ENCODE measurements around the gene MED23. TPM values are rescaled to one million over a fixed set of nuclear protein-coding genes. Genes with fewer than 3 reads are reported as not detected.

MED23 gene
- total RNA-seq, 1 donor from 2014 or later, result 26.3 TPM

- Histone ChIP-seq H3K27me3 (no peaks in the 10 kb centered on the region), H3K27ac (no peak overlapping the region), H3K4me1 (peaks cover 10% of the 10 kb centered on the region), H3K4me3 (no peak overlapping the region), H3K36me3 (no peaks in the 10 kb centered on the region), H3K9me3 (no peaks in the 10 kb centered on the region)
- no peak for DNase-seq (ENCODE audit: extremely low spot score in 2 of 2)
- intact Hi-C loops (cut with DNase I), result no loop called here
- no peak for TF ChIP-seq POLR2AphosphoS5 (IDR thresholded peaks at IDR 0.05; ENCODE audit: insufficient read depth in 1 of 2, low read depth in 1 of 2)
- TF ChIP-seq POLR2A (IDR thresholded peaks at IDR 0.05), result no peak
- TF ChIP-seq, protein P1, sequence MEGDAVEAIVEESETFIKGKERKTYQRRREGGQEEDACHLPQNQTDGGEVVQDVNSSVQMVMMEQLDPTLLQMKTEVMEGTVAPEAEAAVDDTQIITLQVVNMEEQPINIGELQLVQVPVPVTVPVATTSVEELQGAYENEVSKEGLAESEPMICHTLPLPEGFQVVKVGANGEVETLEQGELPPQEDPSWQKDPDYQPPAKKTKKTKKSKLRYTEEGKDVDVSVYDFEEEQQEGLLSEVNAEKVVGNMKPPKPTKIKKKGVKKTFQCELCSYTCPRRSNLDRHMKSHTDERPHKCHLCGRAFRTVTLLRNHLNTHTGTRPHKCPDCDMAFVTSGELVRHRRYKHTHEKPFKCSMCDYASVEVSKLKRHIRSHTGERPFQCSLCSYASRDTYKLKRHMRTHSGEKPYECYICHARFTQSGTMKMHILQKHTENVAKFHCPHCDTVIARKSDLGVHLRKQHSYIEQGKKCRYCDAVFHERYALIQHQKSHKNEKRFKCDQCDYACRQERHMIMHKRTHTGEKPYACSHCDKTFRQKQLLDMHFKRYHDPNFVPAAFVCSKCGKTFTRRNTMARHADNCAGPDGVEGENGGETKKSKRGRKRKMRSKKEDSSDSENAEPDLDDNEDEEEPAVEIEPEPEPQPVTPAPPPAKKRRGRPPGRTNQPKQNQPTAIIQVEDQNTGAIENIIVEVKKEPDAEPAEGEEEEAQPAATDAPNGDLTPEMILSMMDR (IDR thresholded peaks at IDR 0.05), result no peak
Measured at GRCh38 chr6:131574133-131574532, 53.9 kb downstream of the MED23 start.

DNA sequence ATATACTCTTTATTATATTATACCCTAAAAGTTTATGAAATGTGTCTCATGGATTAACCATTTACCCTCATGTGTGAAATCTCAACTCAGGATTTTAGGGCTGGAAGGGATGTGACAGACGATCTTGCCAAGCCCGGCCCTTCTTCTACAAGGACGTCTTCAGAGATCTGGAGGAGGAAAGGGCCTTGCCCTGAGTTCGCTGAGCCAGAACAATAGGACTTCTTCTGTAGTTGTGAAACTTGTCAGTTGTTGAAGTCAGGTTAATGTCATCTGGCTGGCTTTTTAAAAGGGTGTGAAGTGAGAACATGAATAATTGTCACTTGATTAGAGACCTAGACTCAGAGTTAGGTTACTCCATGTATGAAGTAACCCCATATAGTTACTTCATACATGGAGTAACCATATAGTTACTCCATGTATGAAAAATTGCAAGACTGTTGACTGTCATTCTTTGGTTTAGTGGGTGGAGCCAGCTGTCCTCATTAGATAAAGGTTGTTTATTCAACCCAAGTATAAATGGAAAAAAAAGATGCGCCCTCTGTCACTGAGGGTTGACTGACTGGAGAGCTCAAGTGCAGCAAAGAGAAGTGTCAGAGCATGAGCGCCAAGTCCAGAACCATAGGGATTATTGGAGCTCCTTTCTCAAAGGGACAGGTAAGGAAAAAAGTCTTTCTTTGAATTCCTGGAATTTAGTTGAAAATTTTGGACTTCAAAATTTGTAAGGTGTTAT is 55.2 kb downstream of the MED23 start, which contains the start of gene ARG1:
ARG1 (plus strand) TSS at position 541 of the 730 bp plus-strand sequence; CDS start at position 598, 57 bp downstream.
- peaks cover 10% of the 10 kb centered on the region for H3K4me1 ChIP-seq
- no peaks in the 10 kb centered on the region for H3K27me3 ChIP-seq
- TF ChIP-seq POLR2AphosphoS5 (IDR thresholded peaks at IDR 0.05; ENCODE audit: insufficient read depth in 1 of 2, low read depth in 1 of 2) (no peak), POLR2A (IDR thresholded peaks at IDR 0.05) (no peak)
- TF ChIP-seq, protein P1 (IDR thresholded peaks at IDR 0.05), result no peak
- no peak within 1 kb of the TSS for H3K27ac ChIP-seq
- H3K4me3 ChIP-seq, result no peak within 1 kb of the TSS
- no peaks in the 10 kb centered on the region for H3K36me3 ChIP-seq
- H3K9me3 ChIP-seq, result no peaks in the 10 kb centered on the region
- no peak for DNase-seq (ENCODE audit: extremely low spot score in 2 of 2)
- intact Hi-C loops (cut with DNase I), result no loop called here

DNA sequence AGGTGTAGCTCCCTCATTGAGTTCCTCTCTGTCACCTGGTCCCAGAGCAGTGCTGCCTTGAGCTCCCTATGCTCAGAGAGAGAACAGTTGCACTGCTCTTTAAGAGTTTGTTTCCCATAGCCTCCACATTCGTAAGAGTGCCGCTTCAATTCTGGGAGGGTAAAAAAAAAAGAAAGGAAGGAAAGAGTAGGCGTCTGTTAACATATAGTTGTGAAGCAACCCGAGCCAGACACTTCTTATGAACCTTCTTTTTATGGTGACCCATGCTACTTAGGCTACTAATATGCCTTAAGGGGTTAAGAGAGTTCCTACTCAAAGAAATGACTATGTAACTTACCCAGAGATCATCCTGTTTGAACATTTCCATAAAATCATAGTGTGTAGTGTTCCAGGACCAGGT is 59.3 kb downstream of the MED23 start:
- H3K27me3 ChIP-seq, result no peaks in the 10 kb centered on the region
- H3K4me3 ChIP-seq, result no peak overlapping the region
- H3K36me3 ChIP-seq, result no peaks in the 10 kb centered on the region
- intact Hi-C loops (cut with DNase I), result no loop called here
- DNase-seq (ENCODE audit: extremely low spot score in 2 of 2), result no peak
- no peak overlapping the region for H3K27ac ChIP-seq
- no peaks in the 10 kb centered on the region for H3K9me3 ChIP-seq
- no peaks in the 10 kb centered on the region for H3K4me1 ChIP-seq
- TF ChIP-seq, protein P1 (IDR thresholded peaks at IDR 0.05), result no peak
- TF ChIP-seq POLR2A (IDR thresholded peaks at IDR 0.05) (no peak), POLR2AphosphoS5 (IDR thresholded peaks at IDR 0.05; ENCODE audit: insufficient read depth in 1 of 2, low read depth in 1 of 2) (no peak)

GRCh38 chr6:131565056-131565455 is 63.0 kb downstream of the MED23 start:
- H3K27me3 ChIP-seq, result no peaks in the 10 kb centered on the region
- no peak overlapping the region for H3K27ac ChIP-seq
- TF ChIP-seq POLR2AphosphoS5 (IDR thresholded peaks at IDR 0.05; ENCODE audit: insufficient read depth in 1 of 2, low read depth in 1 of 2), result no peak
- TF ChIP-seq POLR2A (IDR thresholded peaks at IDR 0.05), result no peak
- TF ChIP-seq, protein P1 (IDR thresholded peaks at IDR 0.05), result no peak
- intact Hi-C loops (cut with DNase I), result no loop called here
- no peak for DNase-seq (ENCODE audit: extremely low spot score in 2 of 2)
- H3K9me3 ChIP-seq, result no peaks in the 10 kb centered on the region
- no peaks in the 10 kb centered on the region for H3K4me1 ChIP-seq
- H3K36me3 ChIP-seq, result no peaks in the 10 kb centered on the region
- no peak overlapping the region for H3K4me3 ChIP-seq
